ENCODE results near the gene MTHFSD.

DNA sequence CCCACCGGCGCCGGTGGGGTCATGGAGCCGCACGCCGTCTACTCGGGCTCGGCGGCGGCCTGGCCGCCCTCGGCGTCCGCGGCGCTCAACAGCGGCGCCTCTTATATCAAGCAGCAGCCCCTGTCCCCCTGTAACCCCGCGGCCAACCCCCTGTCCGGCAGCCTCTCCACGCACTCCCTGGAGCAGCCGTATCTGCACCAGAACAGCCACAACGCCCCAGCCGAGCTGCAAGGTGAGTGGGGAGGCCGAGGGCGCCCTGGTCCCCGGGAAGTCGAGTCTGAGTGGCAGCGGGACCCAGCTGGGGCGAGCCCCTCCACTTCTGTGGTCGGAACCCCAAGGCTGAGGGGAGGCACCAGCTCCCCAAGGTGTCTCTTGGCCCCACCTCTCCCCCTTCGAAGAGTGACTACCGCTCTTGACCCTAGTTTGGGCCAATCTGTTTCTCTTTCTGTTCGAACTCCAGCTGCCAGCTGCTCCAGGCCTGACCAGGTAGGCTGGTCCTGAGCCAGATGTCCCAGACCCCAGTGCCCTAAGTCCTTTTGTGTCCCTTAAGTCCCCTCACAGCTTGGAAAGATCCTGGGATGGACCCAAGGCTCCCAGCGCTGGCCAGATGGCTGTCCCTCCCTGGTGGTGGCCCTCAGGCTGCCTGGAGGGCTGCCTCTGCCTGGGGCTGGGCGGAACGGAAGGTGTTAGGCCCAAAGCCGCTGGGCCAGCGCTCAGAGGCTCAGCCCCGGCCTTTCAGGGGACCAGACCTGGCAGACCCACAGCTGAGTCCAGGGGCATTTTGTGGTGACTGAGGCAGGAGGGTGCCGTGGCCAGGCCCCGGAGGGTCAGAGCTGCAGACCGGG, 43.5 kb downstream of the MTHFSD start:
- TF ChIP-seq POLR2A (IDR thresholded peaks at IDR 0.05; ENCODE audit: low read length) (no peak), GATA1 (IDR thresholded peaks at IDR 0.05; ENCODE audit: low read depth, low read length) (no peak)

Measured in erythroblast (primary cell).